ENCODE results near the gene NTM. TPM values are rescaled to one million over a fixed set of nuclear protein-coding genes. Genes with fewer than 3 reads are reported as not detected.

NTM gene
- total RNA-seq, 2 experiments from 2014 or later = not detected

DNA sequence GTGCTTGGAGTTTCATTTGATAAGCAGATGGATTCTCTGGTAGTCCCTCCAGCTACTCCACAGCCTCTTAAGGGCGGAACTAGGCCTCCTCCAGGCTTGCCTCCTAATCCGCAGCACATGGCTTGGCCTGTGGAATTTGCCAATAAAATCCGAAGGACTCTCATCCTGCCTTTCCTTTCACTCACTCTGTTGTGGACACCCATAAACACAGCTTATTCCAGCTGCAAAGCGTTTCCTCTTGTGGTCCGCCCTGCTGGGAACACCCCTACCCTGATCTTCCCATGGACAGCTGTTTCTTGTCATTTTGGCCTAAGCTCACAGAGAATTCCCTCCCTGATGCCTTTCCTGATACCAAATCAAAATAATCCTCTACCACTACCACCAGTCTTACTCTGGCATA is 546.2 kb downstream of the NTM start:
- ChIA-PET CTCF (no interaction called here), POLR2A (no interaction called here)
- H3K36me3 Mint-ChIP-seq (ENCODE audit: low read depth) = no peaks in the 10 kb centered on the region
- peaks cover 14% of the 10 kb centered on the region for H3K27me3 Mint-ChIP-seq
- no peak overlapping the region for H3K4me3 Mint-ChIP-seq
- TF ChIP-seq, protein P1, sequence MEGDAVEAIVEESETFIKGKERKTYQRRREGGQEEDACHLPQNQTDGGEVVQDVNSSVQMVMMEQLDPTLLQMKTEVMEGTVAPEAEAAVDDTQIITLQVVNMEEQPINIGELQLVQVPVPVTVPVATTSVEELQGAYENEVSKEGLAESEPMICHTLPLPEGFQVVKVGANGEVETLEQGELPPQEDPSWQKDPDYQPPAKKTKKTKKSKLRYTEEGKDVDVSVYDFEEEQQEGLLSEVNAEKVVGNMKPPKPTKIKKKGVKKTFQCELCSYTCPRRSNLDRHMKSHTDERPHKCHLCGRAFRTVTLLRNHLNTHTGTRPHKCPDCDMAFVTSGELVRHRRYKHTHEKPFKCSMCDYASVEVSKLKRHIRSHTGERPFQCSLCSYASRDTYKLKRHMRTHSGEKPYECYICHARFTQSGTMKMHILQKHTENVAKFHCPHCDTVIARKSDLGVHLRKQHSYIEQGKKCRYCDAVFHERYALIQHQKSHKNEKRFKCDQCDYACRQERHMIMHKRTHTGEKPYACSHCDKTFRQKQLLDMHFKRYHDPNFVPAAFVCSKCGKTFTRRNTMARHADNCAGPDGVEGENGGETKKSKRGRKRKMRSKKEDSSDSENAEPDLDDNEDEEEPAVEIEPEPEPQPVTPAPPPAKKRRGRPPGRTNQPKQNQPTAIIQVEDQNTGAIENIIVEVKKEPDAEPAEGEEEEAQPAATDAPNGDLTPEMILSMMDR (IDR thresholded peaks at IDR 0.05) = no peak
- DNase-seq (no peak), ATAC-seq (no peak)
- no peaks in the 10 kb centered on the region for H3K9me3 Mint-ChIP-seq
- no peak overlapping the region for H3K27ac Mint-ChIP-seq
- H3K4me1 Mint-ChIP-seq (ENCODE audit: low read depth) = no peaks in the 10 kb centered on the region
- intact Hi-C loops (cut with micrococcal nuclease) = no loop called here

DNA sequence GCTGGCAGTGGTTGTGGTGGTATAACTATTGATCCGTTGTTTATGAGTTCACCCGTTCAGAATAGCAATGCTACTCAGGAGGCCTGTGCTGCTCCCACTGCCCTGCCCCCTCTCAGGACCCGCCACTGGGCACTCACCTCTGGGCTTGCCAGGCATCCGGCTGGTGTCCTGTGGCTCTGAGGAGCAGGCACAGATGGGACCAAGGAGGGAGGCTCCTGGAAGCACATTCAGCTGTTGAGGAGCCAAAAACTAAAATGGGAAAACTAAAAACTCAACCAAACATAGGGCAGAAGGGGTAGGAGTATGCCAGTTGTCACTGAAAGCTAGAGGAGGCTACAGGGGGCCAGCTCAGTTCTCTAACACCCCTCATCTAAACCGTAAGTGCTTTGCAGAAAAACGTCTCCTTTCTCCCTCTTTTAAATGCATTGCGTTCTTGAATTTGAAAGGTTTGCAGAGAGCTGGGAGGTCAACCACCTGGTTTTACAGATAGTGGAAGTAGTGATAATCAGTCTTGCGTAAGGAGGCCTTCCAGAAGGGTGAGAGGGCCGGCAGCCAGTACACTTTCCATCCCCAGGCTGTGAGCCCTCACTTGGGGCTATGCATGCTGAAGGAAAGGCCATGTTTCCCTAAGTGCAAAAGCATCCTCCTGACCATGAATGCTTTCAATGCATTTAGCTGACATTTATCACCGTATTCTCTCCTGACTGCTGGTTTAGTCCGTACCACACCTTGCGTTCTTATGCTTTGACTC is 547.4 kb downstream of the NTM start:
- Mint-ChIP-seq H3K36me3 (ENCODE audit: low read depth) (no peaks in the 10 kb centered on the region), H3K27me3 (peaks cover 6% of the 10 kb centered on the region), H3K9me3 (no peaks in the 10 kb centered on the region), H3K4me3 (no peak overlapping the region), H3K4me1 (ENCODE audit: low read depth) (no peaks in the 10 kb centered on the region), H3K27ac (no peak overlapping the region)
- POLR2A ChIA-PET = no interaction called here
- intact Hi-C loops (cut with micrococcal nuclease) = no loop called here
- no peak for ATAC-seq
- TF ChIP-seq, protein P1 (IDR thresholded peaks at IDR 0.05) = no peak
- CTCF ChIA-PET = no interaction called here
- DNase-seq = no peak

DNA sequence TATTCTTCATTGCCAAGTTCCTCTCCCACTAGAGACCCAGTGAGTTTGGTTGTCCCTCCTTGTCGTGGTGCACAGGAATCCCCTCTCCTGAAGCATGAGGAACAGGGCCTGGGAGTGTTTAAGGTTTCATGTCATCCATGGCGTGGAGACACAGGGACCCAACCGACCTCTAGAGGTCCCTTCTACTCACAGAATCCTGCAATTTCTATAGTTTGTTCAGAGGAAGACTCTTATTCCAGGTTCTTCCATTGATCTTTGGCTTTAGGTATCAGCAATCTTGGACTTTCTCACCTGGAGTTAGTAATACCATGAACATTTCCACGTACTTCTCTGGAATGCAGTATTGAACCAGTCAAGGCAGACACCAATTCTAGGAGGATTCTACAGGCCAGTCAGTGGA is 548.2 kb downstream of the NTM start:
- no peaks in the 10 kb centered on the region for H3K9me3 Mint-ChIP-seq
- POLR2A ChIA-PET = no interaction called here
- TF ChIP-seq, protein P1 (IDR thresholded peaks at IDR 0.05) = no peak
- no peaks in the 10 kb centered on the region for H3K4me1 Mint-ChIP-seq (ENCODE audit: low read depth)
- ATAC-seq (no peak), DNase-seq (no peak)
- CTCF ChIA-PET = no interaction called here
- peaks cover 1% of the 10 kb centered on the region for H3K27me3 Mint-ChIP-seq
- H3K36me3 Mint-ChIP-seq (ENCODE audit: low read depth) = no peaks in the 10 kb centered on the region
- H3K27ac Mint-ChIP-seq = no peak overlapping the region
- intact Hi-C loops (cut with micrococcal nuclease) = no loop called here
- H3K4me3 Mint-ChIP-seq = no peak overlapping the region

DNA sequence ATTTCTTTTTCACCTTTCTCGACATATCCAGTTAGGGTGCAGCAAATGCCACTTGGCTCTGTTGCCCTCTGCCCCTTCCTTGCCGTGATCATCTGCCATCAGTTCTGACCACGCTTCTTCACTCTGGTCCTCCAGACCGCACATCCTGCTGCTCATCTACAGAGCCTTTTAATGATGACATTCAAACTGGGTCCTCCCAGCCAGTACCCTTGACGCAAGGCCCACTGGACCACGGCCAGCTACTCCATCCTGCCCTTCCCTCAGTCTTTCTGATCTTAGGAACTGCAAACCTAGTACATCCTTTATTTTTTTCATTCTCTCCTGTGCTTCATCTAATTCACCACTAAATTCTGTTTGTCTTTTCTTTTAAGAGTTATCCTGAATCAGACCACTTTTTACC is 551.8 kb downstream of the NTM start:
- CTCF ChIA-PET = no interaction called here
- intact Hi-C loops (cut with micrococcal nuclease) = no loop called here
- Mint-ChIP-seq H3K4me3 (no peak overlapping the region), H3K9me3 (no peaks in the 10 kb centered on the region), H3K27me3 (peaks cover 1% of the 10 kb centered on the region), H3K4me1 (ENCODE audit: low read depth) (no peaks in the 10 kb centered on the region), H3K36me3 (ENCODE audit: low read depth) (no peaks in the 10 kb centered on the region), H3K27ac (no peak overlapping the region)
- POLR2A ChIA-PET = no interaction called here
- ATAC-seq (no peak), DNase-seq (no peak)
- TF ChIP-seq, protein P1 (IDR thresholded peaks at IDR 0.05) = no peak

DNA sequence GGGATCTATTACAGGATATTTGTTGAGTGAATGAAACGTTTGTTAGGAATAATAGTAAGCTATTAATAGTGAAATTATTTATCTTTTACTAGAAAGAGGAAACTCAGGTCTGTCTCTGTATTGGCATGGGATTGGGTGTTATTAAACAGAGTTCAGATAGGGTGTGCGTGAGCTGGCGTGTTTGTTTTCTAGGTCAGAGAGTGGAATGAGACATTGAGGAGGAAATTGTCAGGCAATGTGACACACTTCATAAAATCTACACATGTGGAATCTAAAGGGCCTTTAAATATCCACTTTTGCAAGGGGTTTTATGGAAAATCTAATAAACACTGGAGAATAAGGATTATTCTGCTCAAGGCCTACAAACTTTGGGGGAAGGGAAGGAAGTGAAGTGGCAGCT is 552.9 kb downstream of the NTM start:
- intact Hi-C loops (cut with micrococcal nuclease) = no loop called here
- ChIA-PET CTCF (no interaction called here), POLR2A (no interaction called here)
- TF ChIP-seq, protein P1 (IDR thresholded peaks at IDR 0.05) = no peak
- no peak for DNase-seq
- Mint-ChIP-seq H3K4me3 (no peak overlapping the region), H3K27ac (no peak overlapping the region), H3K36me3 (ENCODE audit: low read depth) (no peaks in the 10 kb centered on the region), H3K4me1 (ENCODE audit: low read depth) (no peaks in the 10 kb centered on the region), H3K9me3 (no peaks in the 10 kb centered on the region), H3K27me3 (peaks cover 1% of the 10 kb centered on the region)
- no peak for ATAC-seq
